ENCODE data around the gene LY6G6D. TPM values are rescaled to one million over a fixed set of nuclear protein-coding genes. Genes with fewer than 3 reads are reported as not detected.

LY6G6D gene
- total RNA-seq, 1 donor from 2014 or later: not detected

DNA sequence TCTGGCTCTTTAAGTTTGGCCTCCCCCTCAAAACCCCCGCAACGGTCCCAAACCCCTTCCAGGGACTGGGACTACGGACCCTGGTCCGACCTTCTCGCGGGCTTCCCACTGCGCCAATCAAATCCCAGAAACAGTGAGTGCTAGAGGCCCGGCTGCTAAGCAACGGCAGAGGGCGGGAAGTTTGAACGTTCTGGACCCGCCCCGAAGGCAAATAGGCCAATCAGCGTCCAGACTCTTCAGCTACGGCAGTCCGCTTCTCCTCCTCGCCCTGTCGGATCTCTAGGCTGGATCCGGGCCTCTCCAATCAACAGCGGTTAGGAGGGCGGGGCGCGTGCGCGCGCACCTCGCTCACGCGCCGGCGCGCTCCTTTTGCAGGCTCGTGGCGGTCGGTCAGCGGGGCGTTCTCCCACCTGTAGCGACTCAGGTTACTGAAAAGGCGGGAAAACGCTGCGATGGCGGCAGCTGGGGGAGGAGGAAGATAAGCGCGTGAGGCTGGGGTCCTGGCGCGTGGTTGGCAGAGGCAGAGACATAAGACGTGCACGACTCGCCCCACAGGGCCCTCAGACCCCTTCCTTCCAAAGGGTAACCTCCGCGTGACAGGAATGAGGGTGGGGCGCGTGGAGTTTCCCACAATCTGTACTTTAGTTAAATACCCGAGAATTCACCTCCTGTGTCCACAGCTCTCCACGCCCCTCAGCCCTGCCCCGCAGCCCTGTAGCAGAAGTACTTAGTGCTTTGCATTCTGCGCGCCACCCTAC lies 24.7 kb downstream of the LY6G6D start, which contains the start of gene MSH5:
MSH5 (plus strand) TSS at position 367 of the 758 bp plus-strand sequence. CDS start 462 bp downstream, outside the sequence.
- DNase-seq (ENCODE audit: low spot score in 2 of 2): peak; percentile 96 to 99
- intact Hi-C loops (cut with DNase I): loop anchor here (1.0 to 10.0 kb wide), 2 partner anchors 11 to 415 kb away; partner anchors contain the start of genes DDAH2, PPT2 and PRRT1
- Histone ChIP-seq H3K27ac (peak within 1 kb of the TSS; percentile 56 to 94), H3K9me3 (no peaks in the 10 kb centered on the region), H3K4me3 (peak within 1 kb of the TSS; percentile 61 to 73), H3K36me3 (no peaks in the 10 kb centered on the region), H3K4me1 (peaks cover 9 to 23% of the 10 kb centered on the region in 2 donors), H3K27me3 (no peaks in the 10 kb centered on the region)
- TF ChIP-seq, protein P1, sequence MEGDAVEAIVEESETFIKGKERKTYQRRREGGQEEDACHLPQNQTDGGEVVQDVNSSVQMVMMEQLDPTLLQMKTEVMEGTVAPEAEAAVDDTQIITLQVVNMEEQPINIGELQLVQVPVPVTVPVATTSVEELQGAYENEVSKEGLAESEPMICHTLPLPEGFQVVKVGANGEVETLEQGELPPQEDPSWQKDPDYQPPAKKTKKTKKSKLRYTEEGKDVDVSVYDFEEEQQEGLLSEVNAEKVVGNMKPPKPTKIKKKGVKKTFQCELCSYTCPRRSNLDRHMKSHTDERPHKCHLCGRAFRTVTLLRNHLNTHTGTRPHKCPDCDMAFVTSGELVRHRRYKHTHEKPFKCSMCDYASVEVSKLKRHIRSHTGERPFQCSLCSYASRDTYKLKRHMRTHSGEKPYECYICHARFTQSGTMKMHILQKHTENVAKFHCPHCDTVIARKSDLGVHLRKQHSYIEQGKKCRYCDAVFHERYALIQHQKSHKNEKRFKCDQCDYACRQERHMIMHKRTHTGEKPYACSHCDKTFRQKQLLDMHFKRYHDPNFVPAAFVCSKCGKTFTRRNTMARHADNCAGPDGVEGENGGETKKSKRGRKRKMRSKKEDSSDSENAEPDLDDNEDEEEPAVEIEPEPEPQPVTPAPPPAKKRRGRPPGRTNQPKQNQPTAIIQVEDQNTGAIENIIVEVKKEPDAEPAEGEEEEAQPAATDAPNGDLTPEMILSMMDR (IDR thresholded peaks at IDR 0.05): no peak

DNA sequence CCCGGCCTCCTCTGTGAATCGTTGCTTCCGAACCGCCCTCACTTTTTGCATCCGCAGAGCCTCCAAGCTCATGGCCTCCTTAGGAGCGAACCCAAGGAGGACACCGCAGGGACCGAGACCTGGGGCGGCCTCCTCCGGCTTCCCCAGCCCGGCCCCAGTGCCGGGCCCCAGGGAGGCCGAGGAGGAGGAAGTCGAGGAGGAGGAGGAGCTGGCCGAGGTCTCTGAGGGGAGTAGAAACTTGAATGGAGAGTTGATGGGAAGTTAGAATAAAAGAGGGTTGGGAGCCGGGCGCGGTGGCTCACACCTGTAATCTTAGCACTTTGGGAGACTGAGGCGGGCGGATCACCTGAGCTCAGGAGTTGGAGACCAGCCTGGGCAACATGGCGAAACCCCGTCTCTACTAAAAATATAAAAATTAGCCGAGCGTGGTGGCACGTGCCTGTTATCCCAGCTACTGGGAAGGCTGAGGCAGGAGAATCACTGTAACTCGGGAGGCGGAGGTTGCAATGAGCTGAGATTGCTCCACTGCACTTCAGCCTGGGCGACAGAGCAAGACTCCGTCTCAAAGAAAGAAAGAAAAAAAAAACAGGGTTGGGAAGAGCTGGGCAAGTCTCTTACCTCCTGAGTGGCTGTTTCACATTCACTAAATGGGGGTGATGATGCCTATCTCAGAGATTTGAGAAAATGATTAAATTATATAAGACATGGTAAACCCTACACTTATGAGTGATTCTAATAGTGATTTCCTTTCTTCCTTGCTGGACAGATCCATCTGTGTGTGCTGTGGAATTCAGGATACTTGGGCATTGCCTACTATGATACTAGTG lies 25.5 kb downstream of the LY6G6D start:
- Histone ChIP-seq H3K9me3 (no peaks in the 10 kb centered on the region), H3K36me3 (no peaks in the 10 kb centered on the region), H3K27ac (peak overlapping the region in 1 of 2 donors; percentile 19), H3K4me3 (peak overlapping the region; percentile 61 to 73), H3K27me3 (no peaks in the 10 kb centered on the region), H3K4me1 (peaks cover 9 to 23% of the 10 kb centered on the region in 2 donors)
- intact Hi-C loops (cut with DNase I): no loop called here
- no peak for DNase-seq (ENCODE audit: low spot score in 2 of 2)
- TF ChIP-seq, protein P1 (IDR thresholded peaks at IDR 0.05): no peak

DNA sequence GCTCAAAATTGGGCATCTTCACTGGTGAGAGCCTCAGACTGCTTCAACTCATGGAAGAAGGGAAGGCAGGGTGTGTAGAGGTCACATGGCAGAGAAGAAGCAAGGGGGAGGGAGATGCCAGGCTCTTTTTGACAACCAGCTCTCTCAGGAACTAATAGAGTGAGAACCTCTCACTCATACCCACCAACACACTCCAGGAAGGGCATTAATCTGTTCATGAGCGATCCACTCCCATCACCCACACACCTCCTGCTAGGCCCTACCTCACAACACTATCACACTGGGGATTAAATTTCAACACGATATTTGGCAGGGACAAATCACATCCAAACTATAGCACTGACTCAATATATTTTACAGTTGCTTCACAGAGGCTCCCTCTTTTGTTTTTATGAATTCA lies 26.7 kb downstream of the LY6G6D start:
- Histone ChIP-seq H3K4me1 (peaks cover 8 to 20% of the 10 kb centered on the region in 2 donors), H3K27me3 (no peaks in the 10 kb centered on the region), H3K36me3 (no peaks in the 10 kb centered on the region), H3K4me3 (no peak overlapping the region), H3K27ac (no peak overlapping the region), H3K9me3 (no peaks in the 10 kb centered on the region)
- TF ChIP-seq, protein P1 (IDR thresholded peaks at IDR 0.05): no peak
- intact Hi-C loops (cut with DNase I): no loop called here
- DNase-seq (ENCODE audit: low spot score in 2 of 2): no peak

- no peak for DNase-seq (ENCODE audit: low spot score in 2 of 2)
- Histone ChIP-seq H3K4me3 (no peak overlapping the region), H3K36me3 (no peaks in the 10 kb centered on the region), H3K27me3 (no peaks in the 10 kb centered on the region), H3K27ac (no peak overlapping the region), H3K4me1 (peaks cover 5 to 15% of the 10 kb centered on the region in 2 donors), H3K9me3 (no peaks in the 10 kb centered on the region)
- TF ChIP-seq, protein P1 (IDR thresholded peaks at IDR 0.05): no peak
- intact Hi-C loops (cut with DNase I): no loop called here
Observed at GRCh38 chr6:31742894-31743293, 27.7 kb downstream of the LY6G6D start.

DNA sequence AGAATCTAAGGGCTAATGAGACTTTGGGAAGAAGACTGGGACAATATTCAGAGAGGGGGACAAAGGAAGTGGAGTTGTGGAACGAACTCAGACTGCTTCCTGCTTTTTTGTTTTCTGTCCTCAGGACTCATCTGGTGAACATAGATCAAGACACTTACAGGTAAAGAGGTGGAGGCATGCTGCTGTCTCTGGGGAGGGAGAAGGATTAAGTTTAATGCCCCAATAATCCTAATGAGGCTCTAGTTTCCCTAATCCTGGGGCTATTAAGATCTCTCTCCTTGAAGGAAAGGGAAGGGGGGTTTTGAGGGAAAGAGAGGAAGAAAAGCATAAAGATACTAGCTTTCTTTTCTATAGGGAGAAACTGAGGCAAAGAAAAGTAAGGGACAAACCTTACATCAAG lies 29.3 kb downstream of the LY6G6D start:
- Histone ChIP-seq H3K27me3 (no peaks in the 10 kb centered on the region), H3K4me3 (no peak overlapping the region), H3K27ac (no peak overlapping the region), H3K9me3 (no peaks in the 10 kb centered on the region), H3K4me1 (peaks cover 5 to 7% of the 10 kb centered on the region in 2 donors), H3K36me3 (no peaks in the 10 kb centered on the region)
- no peak for DNase-seq (ENCODE audit: low spot score in 2 of 2)
- TF ChIP-seq, protein P1 (IDR thresholded peaks at IDR 0.05): no peak
- intact Hi-C loops (cut with DNase I): no loop called here

Data from ascending aorta (tissue), 2 donors.